KMS-11 (cell line): Measurements from ENCODE around the gene HOXC9.

Source experiments
- H2AFZ ChIP-seq: fragments of 200-600 bp; sonication (generic); 2 replicates; pipeline ENCODE4 v1.6.1; 2016; ENCODE audit warnings: antibody characterized with exemption, mixed run types, low read depth
- H3K27ac ChIP-seq: fragments of 200-600 bp; sonication (generic); 2 replicates; pipeline ENCODE4 v1.6.1; 2016; ENCODE audit warnings: mild to moderate bottlenecking, mixed run types
- H3K27me3 ChIP-seq: fragments of 200-600 bp; sonication (generic); 2 replicates; pipeline ENCODE4 v1.6.1; 2017; ENCODE audit warnings: mild to moderate bottlenecking, low read depth, mixed run types, moderate library complexity; ENCODE audit not compliant: insufficient read depth
- H3K36me3 ChIP-seq: fragments of 200-600 bp; sonication (generic); 2 replicates; pipeline ENCODE4 v1.6.1; 2017; ENCODE audit warnings: mild to moderate bottlenecking, mixed run types; ENCODE audit not compliant: insufficient read depth
- H3K4me1 ChIP-seq: fragments of 200-600 bp; sonication (generic); 2 replicates; pipeline ENCODE4 v1.6.1; 2016; ENCODE audit warnings: mild to moderate bottlenecking, low read depth, mixed run types; ENCODE audit not compliant: poor library complexity, severe bottlenecking
- H3K4me2 ChIP-seq: fragments of 200-600 bp; sonication (generic); 2 replicates; pipeline ENCODE4 v1.7.0; 2016; ENCODE audit warnings: mild to moderate bottlenecking, mixed run types
- H3K4me3 ChIP-seq: fragments of 200-600 bp; sonication (generic); IDR thresholded peaks from 2 replicates; pipeline ENCODE4 v1.6.1; 2017; ENCODE audit warnings: low read depth, low read length, mixed read lengths; ENCODE audit not compliant: insufficient read depth
- H3K79me2 ChIP-seq: fragments of 200-600 bp; sonication (generic); 2 replicates; pipeline ENCODE4 v1.6.1; 2016; ENCODE audit warnings: low read depth, mixed run types; ENCODE audit not compliant: insufficient read depth
- H3K9ac ChIP-seq: fragments of 200-600 bp; sonication (generic); 2 replicates; pipeline ENCODE4 v1.6.1; 2016; ENCODE audit warnings: mild to moderate bottlenecking, mixed run types
- H4K20me1 ChIP-seq: fragments of 200-600 bp; sonication (generic); 2 replicates; pipeline ENCODE4 v1.6.1; 2016; ENCODE audit warnings: mild to moderate bottlenecking, mixed run types; ENCODE audit not compliant: insufficient read depth
- CTCF ChIP-seq: fragments of 200-600 bp; sonication (generic); conservative IDR thresholded peaks from 2 replicates; pipeline ENCODE4 v1.6.1; 2017; ENCODE audit warnings: low read depth, mild to moderate bottlenecking, antibody characterized with exemption, low read length, moderate library complexity, mixed read lengths

HOXC9 gene

GRCh38 chr12:53955036-53955775 is 44.8 kb upstream of the HOXC9 start:
- H3K4me1 ChIP-seq: no peaks in the 10 kb centered on the region
- H3K79me2 ChIP-seq: no peaks in the 10 kb centered on the region
- H3K4me2 ChIP-seq: no peak overlapping the region
- H3K4me3 ChIP-seq: no peak overlapping the region
- H3K27ac ChIP-seq: no peak overlapping the region
- no peak for TF ChIP-seq CTCF
- H4K20me1 ChIP-seq: no peaks in the 10 kb centered on the region
- peaks cover 98% of the 10 kb centered on the region for H3K27me3 ChIP-seq
- H2AFZ ChIP-seq: no peak overlapping the region
- H3K36me3 ChIP-seq: no peaks in the 10 kb centered on the region
- H3K9ac ChIP-seq: no peak overlapping the region

GRCh38 chr12:53955776-53956250 is 44.1 kb upstream of the HOXC9 start:
- peaks cover 98% of the 10 kb centered on the region for H3K27me3 ChIP-seq
- H3K4me2 ChIP-seq: no peak overlapping the region

GRCh38 chr12:53956251-53956887 is 43.6 kb upstream of the HOXC9 start:
- no peak overlapping the region for H2AFZ ChIP-seq
- TF ChIP-seq CTCF: no peak
- H3K27me3 ChIP-seq: peaks cover 98% of the 10 kb centered on the region
- H3K36me3 ChIP-seq: no peaks in the 10 kb centered on the region
- no peaks in the 10 kb centered on the region for H4K20me1 ChIP-seq
- H3K79me2 ChIP-seq: no peaks in the 10 kb centered on the region
- no peak overlapping the region for H3K9ac ChIP-seq
- no peak overlapping the region for H3K27ac ChIP-seq
- H3K4me1 ChIP-seq: no peaks in the 10 kb centered on the region
- H3K4me2 ChIP-seq: no peak overlapping the region
- no peak overlapping the region for H3K4me3 ChIP-seq

More at GRCh38 chr12:53955776-53956250, 44.1 kb upstream of the HOXC9 start:
- Histone ChIP-seq H3K79me2 (no peaks in the 10 kb centered on the region), H4K20me1 (no peaks in the 10 kb centered on the region), H3K36me3 (no peaks in the 10 kb centered on the region), H2AFZ (no peak overlapping the region), H3K27ac (no peak overlapping the region), H3K4me3 (no peak overlapping the region), H3K9ac (no peak overlapping the region), H3K4me1 (no peaks in the 10 kb centered on the region)
- TF ChIP-seq CTCF: no peak

GRCh38 chr12:53956914-53957536 is 42.9 kb upstream of the HOXC9 start:
- Histone ChIP-seq H3K4me1 (no peaks in the 10 kb centered on the region), H3K4me3 (no peak overlapping the region), H2AFZ (no peak overlapping the region), H4K20me1 (no peaks in the 10 kb centered on the region), H3K4me2 (no peak overlapping the region), H3K27me3 (peaks cover 98% of the 10 kb centered on the region), H3K27ac (no peak overlapping the region), H3K36me3 (no peaks in the 10 kb centered on the region), H3K79me2 (no peaks in the 10 kb centered on the region), H3K9ac (no peak overlapping the region)
- TF ChIP-seq CTCF: no peak
